Measurements from ENCODE around the gene SLC22A17. TPM values are rescaled to one million over a fixed set of nuclear protein-coding genes. Genes with fewer than 3 reads are reported as not detected.
A peak's percentile ranks its signal among the peaks of the same experiment; 100 is the strongest.

The SLC22A17 gene
- total and polyA plus RNA-seq, 2 of the 13 experiments (the other 11 are each of a cell fraction or from before 2014, with no cell fraction given) = 0.95 to 1.1 TPM

- TF ChIP-seq ZNF281 (CRISPR knock-in tag; IDR thresholded peaks at IDR 0.05; ENCODE audit: borderline replicate concordance) (peak; percentile 57), ZNF543 (CRISPR knock-in tag; IDR thresholded peaks at IDR 0.05) (peak; percentile 97), ZNF232 (CRISPR knock-in tag; IDR thresholded peaks at IDR 0.05; ENCODE audit: borderline replicate concordance) (peak; percentile 96; the same call in 1 of the 2 replicates), FOXA1 (IDR thresholded peaks at IDR 0.05) (no peak), FOXA1 (CRISPR knock-in tag; IDR thresholded peaks at IDR 0.05) (peak; percentile 36; the same call in 1 of the 2 replicates), PHF5A (CRISPR knock-in tag; IDR thresholded peaks at IDR 0.05; ENCODE audit: low read depth, unreplicated experiment) (peak; percentile 82), CCDC6 (CRISPR knock-in tag; IDR thresholded peaks at IDR 0.05) (no peak), HNRNPK (IDR thresholded peaks at IDR 0.05; ENCODE audit: low read depth, low read length, poor library complexity, severe bottlenecking) (no peak), TERF1 (CRISPR knock-in tag; IDR thresholded peaks at IDR 0.05) (no peak), ZNF331 (CRISPR knock-in tag; IDR thresholded peaks at IDR 0.05) (peak; percentile 90), ZNF234 (CRISPR knock-in tag; conservative IDR thresholded peaks at IDR 0.05) (no peak), SUZ12 (IDR thresholded peaks at IDR 0.05; ENCODE audit: low read depth, low read length) (peak; percentile 28; the same call in 1 of the 2 replicates), ZFP36 (IDR thresholded peaks at IDR 0.05; ENCODE audit: borderline replicate concordance, low read depth, low read length, partially characterized antibody) (no peak), ZNF609 (CRISPR knock-in tag; IDR thresholded peaks at IDR 0.05; ENCODE audit: borderline replicate concordance) (peak; percentile 89), FOXA3 (CRISPR knock-in tag; IDR thresholded peaks at IDR 0.05) (peak; percentile 78), TRAFD1 (CRISPR knock-in tag; IDR thresholded peaks at IDR 0.05; ENCODE audit: borderline replicate concordance) (no peak; the same call in 1 of the 2 replicates), PHB2 (IDR thresholded peaks at IDR 0.05; ENCODE audit: partially characterized antibody) (no peak), MXI1 (IDR thresholded peaks at IDR 0.05; ENCODE audit: borderline replicate concordance, low read depth, low read length) (peak; percentile 91; the same call in 2 of the 3 replicates)
Observed at GRCh38 chr14:23320584-23321571, 31.8 kb downstream of the SLC22A17 start, which contains the start of gene PABPN1 (continued).
